ENCODE measurements around the gene WNT8B. TPM values are rescaled to one million over a fixed set of nuclear protein-coding genes. Genes with fewer than 3 reads are reported as not detected.

The WNT8B gene
- total and polyA plus RNA-seq, 2 of the 13 experiments (the other 11 are each of a cell fraction or from before 2014, with no cell fraction given), result 0.07 to 0.20 TPM

GRCh38 chr10:100529475-100530298, 66.9 kb downstream of the WNT8B start, which contains the start of gene NDUFB8 (continued):
- TF ChIP-seq ZNF276 (CRISPR knock-in tag; IDR thresholded peaks at IDR 0.05; ENCODE audit: low read depth) (peak; percentile 24; the same call in 1 of the 2 replicates), ZZZ3 (CRISPR knock-in tag; IDR thresholded peaks at IDR 0.05; ENCODE audit: borderline replicate concordance) (no peak; the same call in 1 of the 2 replicates), MYC (CRISPR knock-in tag; IDR thresholded peaks at IDR 0.05; ENCODE audit: borderline replicate concordance) (peak; percentile 47; the same call in 1 of the 2 replicates), U2AF1 (optimal IDR thresholded peaks at IDR 0.05; ENCODE audit: low read depth, low read length) (peak; percentile 21), ZNF891 (CRISPR knock-in tag; IDR thresholded peaks at IDR 0.05) (peak; percentile 74), HOXA3 (CRISPR knock-in tag; IDR thresholded peaks at IDR 0.05) (peak; percentile 73), ZNF781 (CRISPR knock-in tag; IDR thresholded peaks at IDR 0.05; ENCODE audit: borderline replicate concordance, not compliant biosample characterization) (peak; percentile 77), ZNF329 (CRISPR knock-in tag; IDR thresholded peaks at IDR 0.05; ENCODE audit: low read depth) (peak; percentile 67; the same call in 1 of the 2 replicates), IRF2 (CRISPR knock-in tag; IDR thresholded peaks at IDR 0.05) (no peak; the same call in 1 of the 2 replicates), ZNF12 (CRISPR knock-in tag; IDR thresholded peaks at IDR 0.05) (no peak), PHF20 (CRISPR knock-in tag; IDR thresholded peaks at IDR 0.05) (peak; percentile 80), ATF1 (CRISPR knock-in tag; IDR thresholded peaks at IDR 0.05) (0 out of 2 replicates have a peak, but pooled peaks have one; percentile 58), ZFY (CRISPR knock-in tag; IDR thresholded peaks at IDR 0.05) (peak; percentile 63; the same call in 1 of the 2 replicates), ZNF570 (CRISPR knock-in tag; IDR thresholded peaks at IDR 0.05; ENCODE audit: borderline replicate concordance) (no peak), ZFP91 (CRISPR knock-in tag; IDR thresholded peaks at IDR 0.05; ENCODE audit: borderline replicate concordance) (peak; percentile 55; the same call in 1 of the 2 replicates), ZNF687 (CRISPR knock-in tag; IDR thresholded peaks at IDR 0.05) (peak; percentile 94), ZNF737 (CRISPR knock-in tag; IDR thresholded peaks at IDR 0.05; ENCODE audit: borderline replicate concordance) (peak; percentile 63; the same call in 1 of the 2 replicates), KDM5A (IDR thresholded peaks at IDR 0.05; ENCODE audit: borderline replicate concordance, low read length) (peak; percentile 54; the same call in 1 of the 2 replicates), YEATS4 (CRISPR knock-in tag; IDR thresholded peaks at IDR 0.05; ENCODE audit: borderline replicate concordance) (peak; percentile 63; the same call in 1 of the 2 replicates), KAT7 (CRISPR knock-in tag; IDR thresholded peaks at IDR 0.05; ENCODE audit: borderline replicate concordance) (peak; percentile 67; the same call in 1 of the 2 replicates), ZNF709 (CRISPR knock-in tag; IDR thresholded peaks at IDR 0.05) (0 out of 2 replicates have a peak, but pooled peaks have one; percentile 48)

Data from HepG2 (cell line).